ENCODE results near the gene ANKS3. TPM values are rescaled to one million over a fixed set of nuclear protein-coding genes. Genes with fewer than 3 reads are reported as not detected.

ANKS3 gene
- total RNA-seq, 1 experiment from 2014 or later: 25.5 TPM

DNA sequence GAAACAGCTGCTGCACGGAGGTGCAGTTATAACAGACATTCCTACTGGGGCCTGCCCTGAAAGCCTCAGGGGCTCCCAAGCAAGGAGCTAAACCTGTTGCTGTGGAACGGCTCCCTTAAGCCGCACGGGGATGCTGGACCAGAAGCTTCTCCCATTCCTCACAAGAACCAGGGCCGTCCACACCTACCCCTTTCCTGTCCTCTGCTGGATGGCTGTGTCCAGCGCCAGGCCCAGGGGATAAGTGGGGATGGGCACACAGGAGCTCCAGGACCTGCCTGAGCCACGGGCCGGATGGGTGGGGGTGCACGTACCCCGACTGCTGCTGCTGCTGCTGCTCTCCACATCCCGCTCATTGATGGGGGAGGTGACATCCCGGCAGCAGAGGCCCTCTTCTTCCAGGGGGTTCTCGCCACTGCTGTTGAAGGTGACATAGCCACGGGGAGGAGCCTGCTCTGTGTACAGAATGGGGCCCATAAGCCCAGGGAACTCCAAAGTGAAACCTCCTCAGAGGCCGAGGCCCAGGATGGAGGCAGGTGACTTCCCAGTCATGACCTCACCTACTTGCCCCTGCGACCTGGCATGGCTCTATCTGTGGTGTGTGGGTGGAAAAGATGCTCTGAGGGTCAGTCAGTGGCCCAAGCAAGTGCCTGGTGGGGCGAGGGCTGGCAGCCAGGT, 32.1 kb downstream of the ANKS3 start:
- no peak overlapping the region for H3K4me2 ChIP-seq (ENCODE audit: low read length)
- ATAC-seq: no peak
- H4K20me1 ChIP-seq (ENCODE audit: insufficient read depth): no peaks in the 10 kb centered on the region
- ChIA-PET CTCF (no interaction called here), POLR2A (no interaction called here), RAD21 (ENCODE audit: low non-redundant PET in 1 of 2, low total read pairs in 2 of 2, uncharacterized antibody in 2 of 2, unreplicated experiment in 2 of 2) (no interaction called here)
- no peak overlapping the region for H3K4me3 ChIP-seq (replicated peaks in 1 of 2; ENCODE audit: low read depth in 1 of 2, low read length in 2 of 2)
- no peaks in the 10 kb centered on the region for H3K4me1 ChIP-seq (ENCODE audit: control insufficient read depth in 1 of 2, insufficient read depth in 2 of 2, low read length in 2 of 2)
- no peaks in the 10 kb centered on the region for H3K9me3 ChIP-seq (ENCODE audit: control insufficient read depth in 1 of 2, insufficient read depth in 1 of 2, low read depth in 1 of 2, low read length in 2 of 2)
- DNase-seq (ENCODE audit: low read depth, low spot score): no peak
- BruUV-seq (replicated peaks): no TSS peak
- intact Hi-C loops (cut with micrococcal nuclease): no loop called here
- TF ChIP-seq EGR1 (IDR thresholded peaks at IDR 0.05; ENCODE audit: low read depth) (no peak), JUND (IDR thresholded peaks at IDR 0.05) (no peak), EZH2phosphoT487 (IDR thresholded peaks at IDR 0.05; ENCODE audit: borderline replicate concordance) (no peak), POLR2AphosphoS5 (IDR thresholded peaks at IDR 0.05; ENCODE audit: low read depth, low read length) (no peak), TCF7L2 (IDR thresholded peaks at IDR 0.05; ENCODE audit: borderline replicate concordance, extremely low read depth, insufficient read depth, insufficient read length) (no peak), SIN3A (IDR thresholded peaks at IDR 0.05; ENCODE audit: low read depth) (no peak), POLR2A (IDR thresholded peaks at IDR 0.05; ENCODE audit: borderline replicate concordance, extremely low read depth, insufficient read depth, insufficient read length) (no peak), SP1 (IDR thresholded peaks at IDR 0.05; ENCODE audit: low read depth) (no peak), SRF (IDR thresholded peaks at IDR 0.05; ENCODE audit: low read depth) (no peak), EZH2 (IDR thresholded peaks at IDR 0.05) (no peak), FOSL1 (IDR thresholded peaks at IDR 0.05; ENCODE audit: low read depth) (no peak), ELF1 (IDR thresholded peaks at IDR 0.05; ENCODE audit: borderline replicate concordance, low read depth) (no peak), CBX3 (IDR thresholded peaks at IDR 0.05; ENCODE audit: low read depth) (no peak)
- TF ChIP-seq, protein P1, sequence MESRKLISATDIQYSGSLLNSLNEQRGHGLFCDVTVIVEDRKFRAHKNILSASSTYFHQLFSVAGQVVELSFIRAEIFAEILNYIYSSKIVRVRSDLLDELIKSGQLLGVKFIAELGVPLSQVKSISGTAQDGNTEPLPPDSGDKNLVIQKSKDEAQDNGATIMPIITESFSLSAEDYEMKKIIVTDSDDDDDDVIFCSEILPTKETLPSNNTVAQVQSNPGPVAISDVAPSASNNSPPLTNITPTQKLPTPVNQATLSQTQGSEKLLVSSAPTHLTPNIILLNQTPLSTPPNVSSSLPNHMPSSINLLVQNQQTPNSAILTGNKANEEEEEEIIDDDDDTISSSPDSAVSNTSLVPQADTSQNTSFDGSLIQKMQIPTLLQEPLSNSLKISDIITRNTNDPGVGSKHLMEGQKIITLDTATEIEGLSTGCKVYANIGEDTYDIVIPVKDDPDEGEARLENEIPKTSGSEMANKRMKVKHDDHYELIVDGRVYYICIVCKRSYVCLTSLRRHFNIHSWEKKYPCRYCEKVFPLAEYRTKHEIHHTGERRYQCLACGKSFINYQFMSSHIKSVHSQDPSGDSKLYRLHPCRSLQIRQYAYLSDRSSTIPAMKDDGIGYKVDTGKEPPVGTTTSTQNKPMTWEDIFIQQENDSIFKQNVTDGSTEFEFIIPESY (IDR thresholded peaks at IDR 0.05; ENCODE audit: extremely low read depth, insufficient replicate concordance, low read length): no peak
- TF ChIP-seq, protein P2, sequence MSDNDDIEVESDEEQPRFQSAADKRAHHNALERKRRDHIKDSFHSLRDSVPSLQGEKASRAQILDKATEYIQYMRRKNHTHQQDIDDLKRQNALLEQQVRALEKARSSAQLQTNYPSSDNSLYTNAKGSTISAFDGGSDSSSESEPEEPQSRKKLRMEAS (IDR thresholded peaks at IDR 0.05): no peak
- TF ChIP-seq, protein P3, sequence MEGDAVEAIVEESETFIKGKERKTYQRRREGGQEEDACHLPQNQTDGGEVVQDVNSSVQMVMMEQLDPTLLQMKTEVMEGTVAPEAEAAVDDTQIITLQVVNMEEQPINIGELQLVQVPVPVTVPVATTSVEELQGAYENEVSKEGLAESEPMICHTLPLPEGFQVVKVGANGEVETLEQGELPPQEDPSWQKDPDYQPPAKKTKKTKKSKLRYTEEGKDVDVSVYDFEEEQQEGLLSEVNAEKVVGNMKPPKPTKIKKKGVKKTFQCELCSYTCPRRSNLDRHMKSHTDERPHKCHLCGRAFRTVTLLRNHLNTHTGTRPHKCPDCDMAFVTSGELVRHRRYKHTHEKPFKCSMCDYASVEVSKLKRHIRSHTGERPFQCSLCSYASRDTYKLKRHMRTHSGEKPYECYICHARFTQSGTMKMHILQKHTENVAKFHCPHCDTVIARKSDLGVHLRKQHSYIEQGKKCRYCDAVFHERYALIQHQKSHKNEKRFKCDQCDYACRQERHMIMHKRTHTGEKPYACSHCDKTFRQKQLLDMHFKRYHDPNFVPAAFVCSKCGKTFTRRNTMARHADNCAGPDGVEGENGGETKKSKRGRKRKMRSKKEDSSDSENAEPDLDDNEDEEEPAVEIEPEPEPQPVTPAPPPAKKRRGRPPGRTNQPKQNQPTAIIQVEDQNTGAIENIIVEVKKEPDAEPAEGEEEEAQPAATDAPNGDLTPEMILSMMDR (IDR thresholded peaks at IDR 0.05 in 2 of 3, conservative IDR thresholded peaks at IDR 0.05 in 1 of 3; ENCODE audit: borderline replicate concordance in 1 of 3, insufficient read depth in 1 of 3, low read depth in 2 of 3, low read length in 2 of 3): no peak
- no peak overlapping the region for H2AFZ ChIP-seq (ENCODE audit: low read depth, low read length, poor library complexity, severe bottlenecking)
- H3K9me2 ChIP-seq (ENCODE audit: insufficient read depth): no peaks in the 10 kb centered on the region
- H3K27me3 ChIP-seq (ENCODE audit: insufficient read depth, low read length): no peaks in the 10 kb centered on the region
- H3K9ac ChIP-seq (ENCODE audit: low read length): no peak overlapping the region
- H3K36me3 ChIP-seq (ENCODE audit: control insufficient read depth in 1 of 2, insufficient read depth in 2 of 2, low read length in 2 of 2): peaks cover 12 to 24% of the 10 kb centered on the region in 2 experiments; a peak in 3 of 4 replicates
- H3K27ac ChIP-seq (ENCODE audit: low read depth, low read length): no peak overlapping the region
- H3K79me2 ChIP-seq (ENCODE audit: insufficient read depth, low read length): no peaks in the 10 kb centered on the region
